Measurements from ENCODE around the gene SESN1.

SESN1 gene

DNA sequence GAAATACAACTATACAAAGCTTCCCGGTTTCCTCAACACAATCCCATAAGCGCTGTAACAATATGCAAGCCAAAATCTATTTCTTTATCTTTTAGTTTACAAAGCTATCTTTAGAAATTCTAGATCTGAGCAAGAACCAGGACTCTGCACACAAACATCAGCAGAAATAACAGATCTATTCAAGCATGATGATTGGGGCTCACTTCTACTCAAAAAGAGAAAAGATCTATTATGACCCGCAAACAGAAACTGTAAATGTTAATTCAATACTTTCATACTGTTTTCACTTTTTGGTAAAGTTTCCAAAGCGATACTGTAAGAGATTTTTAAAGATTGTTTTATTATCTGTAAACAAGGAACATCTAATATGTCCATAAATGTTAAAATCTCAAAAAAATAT is 86.6 kb downstream of the SESN1 start:
- no peak overlapping the region for H3K27ac ChIP-seq
- TF ChIP-seq ZFX (IDR thresholded peaks at IDR 0.05; ENCODE audit: borderline replicate concordance) = no peak
- TF ChIP-seq, protein P1, sequence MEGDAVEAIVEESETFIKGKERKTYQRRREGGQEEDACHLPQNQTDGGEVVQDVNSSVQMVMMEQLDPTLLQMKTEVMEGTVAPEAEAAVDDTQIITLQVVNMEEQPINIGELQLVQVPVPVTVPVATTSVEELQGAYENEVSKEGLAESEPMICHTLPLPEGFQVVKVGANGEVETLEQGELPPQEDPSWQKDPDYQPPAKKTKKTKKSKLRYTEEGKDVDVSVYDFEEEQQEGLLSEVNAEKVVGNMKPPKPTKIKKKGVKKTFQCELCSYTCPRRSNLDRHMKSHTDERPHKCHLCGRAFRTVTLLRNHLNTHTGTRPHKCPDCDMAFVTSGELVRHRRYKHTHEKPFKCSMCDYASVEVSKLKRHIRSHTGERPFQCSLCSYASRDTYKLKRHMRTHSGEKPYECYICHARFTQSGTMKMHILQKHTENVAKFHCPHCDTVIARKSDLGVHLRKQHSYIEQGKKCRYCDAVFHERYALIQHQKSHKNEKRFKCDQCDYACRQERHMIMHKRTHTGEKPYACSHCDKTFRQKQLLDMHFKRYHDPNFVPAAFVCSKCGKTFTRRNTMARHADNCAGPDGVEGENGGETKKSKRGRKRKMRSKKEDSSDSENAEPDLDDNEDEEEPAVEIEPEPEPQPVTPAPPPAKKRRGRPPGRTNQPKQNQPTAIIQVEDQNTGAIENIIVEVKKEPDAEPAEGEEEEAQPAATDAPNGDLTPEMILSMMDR (IDR thresholded peaks at IDR 0.05) = no peak

DNA sequence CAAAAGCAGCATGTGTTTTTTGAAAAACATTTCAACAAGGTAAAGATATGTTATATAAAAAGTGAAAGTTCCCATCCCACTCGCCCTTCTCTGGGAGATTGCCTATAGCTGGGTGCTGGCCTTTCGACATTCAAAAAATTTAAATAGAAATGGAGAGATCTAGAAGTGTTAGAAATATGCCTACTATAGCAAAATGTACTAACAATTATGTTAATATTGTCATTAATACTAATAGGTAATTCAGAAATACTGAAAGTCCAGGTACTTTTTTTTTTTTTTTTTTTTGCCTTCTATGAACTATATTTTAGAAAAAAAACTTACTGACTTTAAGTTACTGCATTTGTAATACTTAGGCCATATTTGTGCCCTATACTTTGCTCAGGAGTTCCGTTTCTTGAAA is 87.1 kb downstream of the SESN1 start:
- no peak overlapping the region for H3K27ac ChIP-seq
- no peak for TF ChIP-seq ZFX (IDR thresholded peaks at IDR 0.05; ENCODE audit: borderline replicate concordance)
- TF ChIP-seq, protein P1 (IDR thresholded peaks at IDR 0.05) = no peak

DNA sequence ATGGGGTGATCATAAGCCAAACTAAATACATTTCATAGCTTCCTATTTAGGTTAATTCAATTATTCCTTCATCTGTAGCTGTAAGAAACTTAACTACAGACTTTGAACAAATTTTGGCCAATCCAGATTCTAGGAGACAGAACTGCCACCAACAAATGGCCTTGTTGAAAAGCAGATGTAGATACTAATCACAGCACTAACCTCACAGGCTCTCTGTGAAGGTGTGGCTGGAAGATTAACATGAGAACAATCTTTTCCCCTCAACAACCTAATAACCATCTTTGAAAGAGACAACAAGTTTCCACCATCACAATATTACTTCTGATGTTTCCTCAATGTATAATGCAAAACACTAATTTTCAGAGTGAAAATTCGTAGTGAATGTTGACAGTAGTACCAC is 87.8 kb downstream of the SESN1 start:
- H3K27ac ChIP-seq = no peak overlapping the region
- TF ChIP-seq, protein P1 (IDR thresholded peaks at IDR 0.05) = no peak
- TF ChIP-seq ZFX (IDR thresholded peaks at IDR 0.05; ENCODE audit: borderline replicate concordance) = no peak

GRCh38 chr6:109002882-109003281 is 91.8 kb downstream of the SESN1 start:
- H3K27ac ChIP-seq = no peak overlapping the region
- no peak for TF ChIP-seq ZFX (IDR thresholded peaks at IDR 0.05; ENCODE audit: borderline replicate concordance)
- TF ChIP-seq, protein P1 (IDR thresholded peaks at IDR 0.05) = no peak

DNA sequence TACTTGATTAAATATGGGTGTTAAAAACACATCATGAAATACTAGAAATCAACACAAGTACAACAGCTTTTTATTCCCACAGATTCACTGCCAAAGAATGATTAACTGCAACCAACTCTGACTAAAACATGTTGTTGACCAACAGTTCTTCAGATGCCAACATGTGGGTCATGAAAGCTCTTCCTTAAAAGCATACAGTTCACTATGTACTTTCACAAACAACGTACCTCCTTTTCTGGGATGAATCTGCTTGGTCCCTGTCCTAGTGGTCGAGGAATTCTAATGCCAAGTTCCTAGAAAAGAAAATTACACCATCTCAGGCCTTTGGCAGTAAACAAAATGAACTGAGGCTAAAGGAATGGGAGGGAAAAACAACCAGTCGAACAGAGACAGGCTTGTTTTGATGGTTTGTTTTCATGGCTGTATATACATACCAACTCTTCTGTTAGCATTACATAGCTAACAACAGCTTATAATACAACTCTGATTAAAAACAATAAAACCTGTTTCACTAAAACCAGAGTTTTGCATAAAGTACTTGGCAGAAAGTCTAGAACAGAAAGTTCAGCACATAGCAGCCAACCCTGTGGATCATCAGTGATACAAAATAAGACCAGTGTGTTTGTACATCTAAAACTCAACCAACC is 92.5 kb downstream of the SESN1 start:
- TF ChIP-seq, protein P1 (IDR thresholded peaks at IDR 0.05) = no peak
- no peak for TF ChIP-seq ZFX (IDR thresholded peaks at IDR 0.05; ENCODE audit: borderline replicate concordance)
- no peak overlapping the region for H3K27ac ChIP-seq

DNA sequence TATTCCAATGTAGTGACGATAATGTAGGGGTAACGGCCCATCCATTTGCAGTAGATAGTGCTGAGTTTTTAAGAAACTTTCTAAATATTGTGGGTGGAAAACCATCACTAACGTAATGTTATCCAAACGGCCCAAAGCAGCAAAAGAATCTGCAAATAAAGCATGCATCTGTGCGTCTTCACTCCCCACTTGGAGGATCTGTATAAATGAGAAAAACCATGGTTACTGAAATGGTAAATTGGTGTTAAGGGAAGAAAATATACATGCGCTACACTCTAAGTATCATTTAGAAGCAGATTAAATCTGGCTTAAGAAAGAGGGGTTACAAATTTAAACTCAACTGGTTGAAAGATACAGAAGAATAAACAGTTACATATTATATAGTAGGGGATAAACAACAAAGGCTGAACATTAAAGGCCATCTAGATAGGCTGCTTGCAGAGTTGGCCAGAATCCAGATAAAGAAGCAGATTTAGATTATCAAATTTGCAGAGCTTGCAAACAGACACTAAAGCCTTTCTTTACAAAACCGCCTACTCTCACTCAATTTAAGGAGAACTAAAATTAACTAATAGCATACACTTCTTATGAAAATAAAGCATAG is 93.3 kb downstream of the SESN1 start:
- no peak for TF ChIP-seq ZFX (IDR thresholded peaks at IDR 0.05; ENCODE audit: borderline replicate concordance)
- TF ChIP-seq, protein P1 (IDR thresholded peaks at IDR 0.05) = no peak
- H3K27ac ChIP-seq = no peak overlapping the region

DNA sequence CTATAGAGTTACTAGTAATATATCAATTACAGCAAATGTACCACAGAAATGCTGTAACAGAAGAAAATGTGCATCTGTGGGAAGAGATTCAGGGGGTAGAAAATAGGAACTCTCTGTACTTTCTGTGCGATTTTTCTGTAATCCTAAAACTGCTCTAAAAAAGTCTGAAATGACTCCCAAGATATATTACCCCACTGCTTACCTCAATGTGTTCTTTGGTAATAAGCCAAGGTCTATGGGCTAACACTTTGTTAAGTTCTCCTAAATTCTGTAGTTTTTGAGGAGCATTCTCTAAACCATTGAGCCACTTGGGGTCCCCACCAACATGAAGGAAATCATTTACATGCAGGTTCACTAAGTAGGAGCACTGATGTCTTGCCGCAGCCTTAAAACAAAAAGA is 94.4 kb downstream of the SESN1 start:
- H3K27ac ChIP-seq = no peak overlapping the region
- TF ChIP-seq, protein P1 (IDR thresholded peaks at IDR 0.05) = no peak
- no peak for TF ChIP-seq ZFX (IDR thresholded peaks at IDR 0.05; ENCODE audit: borderline replicate concordance)
